Measurements from ENCODE around the gene SOBP.

SOBP gene

DNA sequence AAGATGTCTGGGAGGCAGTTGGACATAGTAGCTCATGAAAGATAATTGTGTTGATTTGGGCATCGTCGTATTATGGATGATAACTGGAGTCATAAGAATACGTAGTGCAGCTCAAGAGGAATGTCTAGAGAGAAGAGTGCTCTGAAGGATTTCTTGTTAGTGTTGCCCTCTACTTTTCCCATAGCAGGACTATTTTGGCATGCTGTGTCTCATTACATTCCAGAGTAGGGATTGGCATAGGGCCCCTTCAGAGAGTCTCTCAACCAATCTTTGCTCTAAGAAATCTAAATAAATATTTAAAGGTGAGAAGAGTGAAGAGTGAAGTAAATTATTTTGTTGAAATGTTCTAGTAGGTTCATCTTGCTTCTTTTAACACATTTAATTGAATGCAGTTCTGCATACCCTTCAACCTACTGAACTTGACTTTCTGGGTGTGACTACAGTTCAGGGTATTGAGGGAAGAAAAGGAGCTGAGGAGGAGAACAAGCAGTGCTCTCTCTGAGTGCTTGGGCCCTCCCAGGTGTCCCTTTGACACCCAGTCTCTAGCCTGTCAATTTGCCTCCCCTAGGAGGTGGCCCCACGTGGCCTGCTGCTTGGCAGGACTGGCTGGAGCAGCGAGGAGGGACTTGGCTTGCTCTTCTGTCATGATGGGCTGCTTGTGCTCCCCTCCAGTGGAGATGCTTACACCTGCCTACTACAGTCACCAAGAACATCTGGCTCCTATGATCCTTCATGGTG is 33.3 kb downstream of the SOBP start:
- in situ Hi-C loops (cut with MboI; ENCODE audit: low pct_unique_long_range_greater_than_20kb, low sequenced_read_pairs, unreplicated experiment) = no loop called here
- TF ChIP-seq, protein P1, sequence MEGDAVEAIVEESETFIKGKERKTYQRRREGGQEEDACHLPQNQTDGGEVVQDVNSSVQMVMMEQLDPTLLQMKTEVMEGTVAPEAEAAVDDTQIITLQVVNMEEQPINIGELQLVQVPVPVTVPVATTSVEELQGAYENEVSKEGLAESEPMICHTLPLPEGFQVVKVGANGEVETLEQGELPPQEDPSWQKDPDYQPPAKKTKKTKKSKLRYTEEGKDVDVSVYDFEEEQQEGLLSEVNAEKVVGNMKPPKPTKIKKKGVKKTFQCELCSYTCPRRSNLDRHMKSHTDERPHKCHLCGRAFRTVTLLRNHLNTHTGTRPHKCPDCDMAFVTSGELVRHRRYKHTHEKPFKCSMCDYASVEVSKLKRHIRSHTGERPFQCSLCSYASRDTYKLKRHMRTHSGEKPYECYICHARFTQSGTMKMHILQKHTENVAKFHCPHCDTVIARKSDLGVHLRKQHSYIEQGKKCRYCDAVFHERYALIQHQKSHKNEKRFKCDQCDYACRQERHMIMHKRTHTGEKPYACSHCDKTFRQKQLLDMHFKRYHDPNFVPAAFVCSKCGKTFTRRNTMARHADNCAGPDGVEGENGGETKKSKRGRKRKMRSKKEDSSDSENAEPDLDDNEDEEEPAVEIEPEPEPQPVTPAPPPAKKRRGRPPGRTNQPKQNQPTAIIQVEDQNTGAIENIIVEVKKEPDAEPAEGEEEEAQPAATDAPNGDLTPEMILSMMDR (IDR thresholded peaks at IDR 0.05; ENCODE audit: extremely low read depth, insufficient read depth, missing control alignments) = no peak
- DNase-seq (ENCODE audit: low spot score) = no peak

DNA sequence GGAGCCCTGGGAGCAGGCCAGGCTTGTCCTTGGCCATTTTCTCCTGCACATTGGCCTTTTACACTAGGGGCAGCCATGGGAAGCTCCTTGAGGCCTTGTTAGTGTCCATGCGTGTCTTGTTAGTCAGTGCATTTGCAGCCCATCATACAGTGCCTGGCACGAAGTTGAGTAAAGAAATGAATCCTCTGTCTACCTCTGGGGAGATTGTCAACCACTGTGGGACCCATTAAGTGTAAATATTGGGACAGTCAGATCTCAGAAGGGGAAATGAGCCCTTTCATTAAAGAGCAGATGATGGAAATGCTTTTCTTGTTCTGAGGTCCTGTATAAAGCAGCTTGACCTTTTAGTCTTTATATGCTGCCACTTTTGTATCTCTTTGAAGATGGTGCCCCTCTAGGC is 33.9 kb downstream of the SOBP start:
- in situ Hi-C loops (cut with MboI; ENCODE audit: low pct_unique_long_range_greater_than_20kb, low sequenced_read_pairs, unreplicated experiment) = no loop called here
- TF ChIP-seq, protein P1 (IDR thresholded peaks at IDR 0.05; ENCODE audit: extremely low read depth, insufficient read depth, missing control alignments) = no peak
- DNase-seq (ENCODE audit: low spot score) = no peak

DNA sequence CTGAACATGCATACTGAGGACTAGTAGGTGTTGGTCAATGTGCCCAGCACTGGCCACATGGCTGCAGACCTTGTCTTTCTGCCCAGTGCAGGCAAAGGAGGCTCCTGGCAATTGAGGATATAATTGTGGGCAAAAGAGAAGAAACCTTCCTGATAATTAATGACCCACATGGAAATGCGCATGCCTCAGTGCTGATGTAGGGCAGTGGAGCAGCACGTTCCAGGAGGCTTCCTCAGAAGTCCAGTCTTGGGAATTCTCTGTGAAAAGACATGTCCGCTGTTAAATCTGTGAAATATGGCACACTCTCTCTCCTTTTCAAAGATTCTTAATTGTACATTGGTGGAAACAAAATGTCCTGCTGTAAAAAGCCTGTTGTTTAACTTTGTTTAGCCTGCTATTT is 34.7 kb downstream of the SOBP start:
- TF ChIP-seq, protein P1 (IDR thresholded peaks at IDR 0.05; ENCODE audit: extremely low read depth, insufficient read depth, missing control alignments) = no peak
- no peak for DNase-seq (ENCODE audit: low spot score)
- in situ Hi-C loops (cut with MboI; ENCODE audit: low pct_unique_long_range_greater_than_20kb, low sequenced_read_pairs, unreplicated experiment) = no loop called here

DNA sequence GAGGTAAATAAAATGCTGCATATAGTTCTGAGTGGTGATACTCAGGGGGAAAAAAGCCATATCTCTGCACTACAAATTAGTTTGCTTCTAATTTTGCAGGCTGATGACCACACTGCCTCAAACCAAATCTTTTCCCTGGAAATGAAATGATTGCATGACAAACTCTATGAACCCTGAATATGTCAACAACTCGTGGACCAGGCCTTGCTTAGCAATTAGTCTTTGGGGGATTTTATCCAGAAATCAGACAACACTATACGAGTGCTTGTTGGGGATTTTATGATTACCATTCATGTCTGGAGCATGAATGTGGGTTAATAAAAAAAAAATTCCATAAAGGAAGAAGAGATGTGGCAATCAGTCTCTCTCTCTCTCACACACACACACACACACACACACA is 42.0 kb downstream of the SOBP start:
- TF ChIP-seq, protein P1 (IDR thresholded peaks at IDR 0.05; ENCODE audit: extremely low read depth, insufficient read depth, missing control alignments) = no peak
- DNase-seq (ENCODE audit: low spot score) = no peak
- in situ Hi-C loops (cut with MboI; ENCODE audit: low pct_unique_long_range_greater_than_20kb, low sequenced_read_pairs, unreplicated experiment) = no loop called here

DNA sequence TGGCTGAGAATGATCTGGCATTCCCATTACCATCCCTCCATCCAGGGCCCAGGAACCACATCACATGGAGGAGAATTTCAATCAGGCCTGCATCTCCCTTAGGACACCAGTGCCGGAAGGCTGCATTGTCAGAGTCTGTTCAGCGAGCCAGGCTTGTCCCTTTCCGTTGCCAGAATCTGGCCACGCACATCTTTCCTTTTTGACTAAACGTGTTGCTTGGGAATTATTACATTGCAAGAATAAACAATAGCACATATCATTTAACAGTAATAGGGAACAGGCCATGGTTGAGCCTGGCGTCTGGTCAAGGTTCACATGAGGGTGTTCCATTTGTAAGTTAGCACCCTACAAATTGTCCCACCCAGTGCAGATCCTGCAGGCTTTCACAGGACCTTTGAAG is 42.8 kb downstream of the SOBP start:
- TF ChIP-seq, protein P1 (IDR thresholded peaks at IDR 0.05; ENCODE audit: extremely low read depth, insufficient read depth, missing control alignments) = no peak
- in situ Hi-C loops (cut with MboI; ENCODE audit: low pct_unique_long_range_greater_than_20kb, low sequenced_read_pairs, unreplicated experiment) = no loop called here
- DNase-seq (ENCODE audit: low spot score) = no peak

DNA sequence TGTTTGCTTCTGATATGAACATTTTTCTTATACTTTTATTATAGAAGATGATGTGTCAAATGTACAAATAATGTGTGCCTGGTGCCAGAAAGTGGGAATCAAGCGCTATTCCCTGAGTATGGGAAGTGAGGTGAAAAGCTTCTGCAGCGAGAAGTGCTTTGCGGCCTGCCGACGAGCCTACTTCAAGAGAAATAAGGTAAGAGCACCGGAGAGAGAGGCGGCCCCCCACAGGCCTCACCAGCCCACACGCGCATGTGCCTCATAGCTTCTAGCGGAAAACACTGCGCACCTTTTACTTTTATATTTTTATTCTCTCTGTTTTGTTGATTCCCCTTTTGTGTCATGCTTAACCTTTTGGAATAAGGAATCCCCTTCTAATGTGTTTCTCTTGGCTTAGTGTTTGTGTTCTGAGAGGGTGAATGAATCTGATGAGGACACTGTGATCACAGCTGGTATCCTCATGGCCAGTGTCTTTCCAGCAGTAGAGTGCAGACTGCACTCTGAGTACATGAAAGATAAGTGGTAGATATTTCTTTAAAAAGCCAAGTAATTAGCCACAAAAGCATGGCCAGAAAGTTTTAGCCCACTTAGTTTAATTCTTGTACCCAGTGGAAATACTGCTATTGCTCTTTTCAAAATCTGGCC is 43.6 kb downstream of the SOBP start:
- in situ Hi-C loops (cut with MboI; ENCODE audit: low pct_unique_long_range_greater_than_20kb, low sequenced_read_pairs, unreplicated experiment) = no loop called here
- TF ChIP-seq, protein P1 (IDR thresholded peaks at IDR 0.05; ENCODE audit: extremely low read depth, insufficient read depth, missing control alignments) = no peak
- no peak for DNase-seq (ENCODE audit: low spot score)

Data from GM13977 (cell line).